K562 (cell line): ENCODE data around the gene NSDHL. TPM values are rescaled to one million over a fixed set of nuclear protein-coding genes. Genes with fewer than 3 reads are reported as not detected.
A peak's percentile ranks its signal among the peaks of the same experiment; 100 is the strongest.

Source experiments
- CEBPB ChIP-seq: fragments of 450-650 bp; IDR thresholded peaks from 2 replicates; pipeline ENCODE4 v1.6.1; 2016; ENCODE audit warnings: missing genetic modification characterization, missing compliant biosample characterization
- ELF1 ChIP-seq: fragments of 200-800 bp; sonication (Bioruptor generic); IDR thresholded peaks from 2 replicates; pipeline ENCODE4 v1.6.1; 2016; ENCODE audit warnings: missing genetic modification characterization, missing compliant biosample characterization
- HDAC3 ChIP-seq: fragments of 450-650 bp; IDR thresholded peaks from 2 replicates; pipeline ENCODE4 v1.6.1; 2018; ENCODE audit warnings: borderline replicate concordance, mild to moderate bottlenecking, moderate library complexity; ENCODE audit not compliant: partially characterized antibody
- ID3 ChIP-seq, 2 experiments: fragments of 250-450 bp in 1 of 2; fragments of 450-650 bp in 1 of 2; sonication (Bioruptor Pico) in 1 of 2; IDR thresholded peaks; 2 replicates each; pipeline versions ENCODE4 v1.6.1 to v1.8.0; 2016 to 2021; ENCODE audit warnings: mild to moderate bottlenecking in 2 of 2, moderate library complexity in 2 of 2, missing compliant biosample characterization in 1 of 2, missing genetic modification characterization in 1 of 2
- JUN ChIP-seq, 2 experiments: sonication (generic) in 1 of 2; formaldehyde crosslinking in 1 of 2; IDR thresholded peaks; 2 replicates each; pipeline versions ENCODE4 v1.6.1 to v1.8.0; 2012 to 2022; ENCODE audit warnings: borderline replicate concordance in 2 of 2, mild to moderate bottlenecking in 2 of 2, improper control_type of control experiment in 1 of 2, low read depth in 1 of 2, low read length in 1 of 2, missing genetic modification reagents in 1 of 2
- MAFF ChIP-seq: IDR thresholded peaks from 2 replicates; pipeline ENCODE4 v1.6.1; 2012; ENCODE audit warnings: low read length, improper control_type of control experiment
- PTRF ChIP-seq: fragments of 450-650 bp; IDR thresholded peaks from 2 replicates; pipeline ENCODE4 v1.6.1; 2016; ENCODE audit warnings: mild to moderate bottlenecking, missing genetic modification characterization, missing compliant biosample characterization
- RCOR1 ChIP-seq, 2 experiments: IDR thresholded peaks; 2 replicates each; pipeline ENCODE4 v1.6.1; 2012; ENCODE audit warnings: low read depth in 2 of 2, low read length in 2 of 2, borderline replicate concordance in 1 of 2, improper control_type of control experiment in 1 of 2
- TFE3 ChIP-seq: fragments of 450-650 bp; formaldehyde crosslinking; IDR thresholded peaks from 2 replicates; pipeline ENCODE4 v1.4.0; 2020; ENCODE audit warnings: mild to moderate bottlenecking, mixed read lengths
- USF1 ChIP-seq: sonication (generic); formaldehyde crosslinking; IDR thresholded peaks from 2 replicates; pipeline ENCODE4 v1.9.0; 2022; ENCODE audit warnings: mild to moderate bottlenecking, missing genetic modification reagents
- XRCC3 ChIP-seq: fragments of 450-650 bp; IDR thresholded peaks from 2 replicates; pipeline ENCODE4 v1.6.1; 2017; ENCODE audit warnings: mild to moderate bottlenecking, moderate library complexity
- ZNF23 ChIP-seq: fragments of 250-450 bp; sonication (Bioruptor Pico); IDR thresholded peaks from 2 replicates; pipeline ENCODE4 v1.4.0; 2020; ENCODE audit warnings: mild to moderate bottlenecking
- ZNF232 ChIP-seq: sonication (generic); formaldehyde crosslinking; IDR thresholded peaks from 2 replicates; pipeline ENCODE4 v1.8.0; 2022; ENCODE audit warnings: mild to moderate bottlenecking, missing genetic modification reagents
- ZNF24 ChIP-seq: fragments of 450-650 bp; IDR thresholded peaks from 2 replicates; pipeline ENCODE4 v1.6.1; 2016
- ZNF347 ChIP-seq: fragments of 450-650 bp; formaldehyde crosslinking; IDR thresholded peaks from 2 replicates; pipeline ENCODE4 v1.4.0; 2020; ENCODE audit warnings: low read depth, mild to moderate bottlenecking, moderate library complexity
- ZNF449 ChIP-seq: fragments of 250-450 bp; sonication (Bioruptor Pico); IDR thresholded peaks from 2 replicates; pipeline ENCODE4 v1.8.0; 2022; ENCODE audit warnings: moderate library complexity, mild to moderate bottlenecking, inconsistent platforms
- polyA plus RNA-seq, 8 experiments: library from polyadenylated mRNA; depleted of rRNA in 4 of 8; stranded (reverse) in 5 of 8; unstranded in 3 of 8; fragments of >200 nt; fragmentation: Nextera tagmentation in 2 of 8; fragmentation: Illumina TruSeq in 1 of 8; extraction: Ambion mirVana in 2 of 8; extraction: Trizol in 1 of 8; gene quantifications; 2 replicates each; pipeline versions ENCODE4 v1.2.1 to v1.2.3, GENCODE V29; 2011 to 2014; ENCODE audit warnings: inconsistent platforms in 1 of 8, missing spikeins in 1 of 8
- total RNA-seq, 7 experiments: library from RNA; depleted of rRNA in 6 of 7; stranded (reverse); fragments of >200 nt in 6 of 7; fragmentation: Illumina TruSeq in 2 of 7; extraction: Trizol in 2 of 7; gene quantifications; 2 replicates each; pipeline versions ENCODE4 v1.2.1 to v1.2.3, GENCODE V29; 2011 to 2021; ENCODE audit warnings: low replicate concordance in 1 of 7

NSDHL gene
- total and polyA plus RNA-seq, 9 of the 15 experiments (the other 6 are each of a cell fraction or from before 2014, with no cell fraction given), result 22.5 to 63.4 (median 40.8) TPM

- TF ChIP-seq JUN (IDR thresholded peaks at IDR 0.05; ENCODE audit: borderline replicate concordance, low read depth, low read length) (no peak), JUN (CRISPR knock-in tag; IDR thresholded peaks at IDR 0.05; ENCODE audit: borderline replicate concordance) (0 out of 2 replicates have a peak, but pooled peaks have one; percentile 30), USF1 (no peak), PTRF (tag) (no peak), ZNF24 (no peak), CEBPB (tag) (no peak), ID3 (CRISPR knock-in tag; IDR thresholded peaks at IDR 0.05) (no peak), ID3 (tag; IDR thresholded peaks at IDR 0.05) (no peak), HDAC3 (no peak), MAFF (no peak), ZNF449 (CRISPR knock-in tag) (no peak), ZNF347 (CRISPR knock-in tag) (no peak), RCOR1 (IDR thresholded peaks at IDR 0.05; ENCODE audit: borderline replicate concordance in 1 of 2, low read depth in 2 of 2, low read length in 2 of 2) (peak; percentile 29 to 57; a peak in 2 of 4 replicates), XRCC3 (no peak), ZNF23 (CRISPR knock-in tag) (no peak), ELF1 (no peak), TFE3 (CRISPR knock-in tag) (no peak), ZNF232 (no peak)
These were observed 14.9 kb downstream of the NSDHL start (continued) for GRCh38 chrX:152845618-152846240.
